ENCODE measurements around the gene MPND.

DNA sequence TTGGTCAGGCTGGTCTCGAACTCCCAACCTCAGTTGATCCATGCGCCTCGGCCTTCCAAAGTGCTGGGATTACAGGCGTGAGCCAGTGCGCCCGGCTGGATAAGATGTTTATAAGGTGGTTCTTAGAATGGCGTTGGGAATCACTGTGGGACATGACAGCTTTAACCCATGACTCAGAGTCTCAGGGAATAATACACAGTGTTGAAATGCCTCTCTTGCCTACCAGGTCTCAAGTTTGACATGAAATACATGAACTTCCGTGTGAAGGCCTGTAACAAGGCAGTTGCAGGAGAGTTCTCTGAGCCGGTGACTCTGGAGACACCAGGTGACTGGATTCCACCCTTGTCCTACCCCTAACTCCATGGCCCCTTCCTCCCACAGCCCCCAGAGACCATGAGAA lies 26.4 kb upstream of the MPND start:
- TF ChIP-seq ZNF274 (IDR thresholded peaks at IDR 0.05; ENCODE audit: low read depth, low read length) (no peak), YY1 (IDR thresholded peaks at IDR 0.05; ENCODE audit: insufficient read depth, insufficient read length) (no peak), SUZ12 (IDR thresholded peaks at IDR 0.05; ENCODE audit: extremely low read depth, insufficient read depth, insufficient read length) (no peak)

Measured in NT2/D1 (cell line).